ENCODE results near the gene PEX11G. TPM values are rescaled to one million over a fixed set of nuclear protein-coding genes. Genes with fewer than 3 reads are reported as not detected.
A peak's percentile ranks its signal among the peaks of the same experiment; 100 is the strongest.

Gene PEX11G
- total and polyA plus RNA-seq, 7 donors, result 2.3 to 12.3 (median 5.1) TPM; not detected in 1

- WGBS, 2 donors, result 95 to 96% methylated on average over 20 of the region's 20 CpGs
- H3K27ac ChIP-seq, result no peak overlapping the region
- no peak for DNase-seq
- no peaks in the 10 kb centered on the region for H3K27me3 ChIP-seq
- peaks cover 0 to 27% (median 21%) of the 10 kb centered on the region in 4 donors for H3K4me1 ChIP-seq
- peaks cover 13 to 65% (median 23%) of the 10 kb centered on the region in 4 donors for H3K36me3 ChIP-seq
- intact Hi-C loops (cut with DNase I), result loop anchor here (5.0 kb wide), 1 partner anchor 128 kb away; no protein-coding TSS in a partner anchor
- no peak overlapping the region for H3K4me3 ChIP-seq
- H3K9me3 ChIP-seq, result no peaks in the 10 kb centered on the region
- no peak for TF ChIP-seq EP300 (IDR thresholded peaks at IDR 0.05)
- TF ChIP-seq CTCF (IDR thresholded peaks at IDR 0.05), result no peak
- no peak for TF ChIP-seq POLR2AphosphoS5 (IDR thresholded peaks at IDR 0.05)
These were observed 36.3 kb upstream of the PEX11G start for GRCh38 chr19:7524992-7525739.

- no peaks in the 10 kb centered on the region for H3K27me3 ChIP-seq
- no peaks in the 10 kb centered on the region for H3K9me3 ChIP-seq
- DNase-seq, result no peak
- WGBS, 2 donors, result 92 to 95% methylated on average over 5 of the region's 5 CpGs
- H3K4me3 ChIP-seq, result no peak overlapping the region
- peaks cover 19 to 65% (median 26%) of the 10 kb centered on the region in 4 donors for H3K36me3 ChIP-seq
- TF ChIP-seq POLR2AphosphoS5 (IDR thresholded peaks at IDR 0.05) (no peak), EP300 (IDR thresholded peaks at IDR 0.05) (no peak), CTCF (IDR thresholded peaks at IDR 0.05) (no peak), POLR2A (IDR thresholded peaks at IDR 0.05) (no peak)
- peaks cover 0 to 27% (median 21%) of the 10 kb centered on the region in 4 donors for H3K4me1 ChIP-seq
- no peak overlapping the region for H3K27ac ChIP-seq
- intact Hi-C loops (cut with DNase I), result loop anchor here (5.0 kb wide), 1 partner anchor 127 kb away; no protein-coding TSS in a partner anchor
These were observed 35.7 kb upstream of the PEX11G start for GRCh38 chr19:7524523-7524922.

- no peaks in the 10 kb centered on the region for H3K9me3 ChIP-seq
- H3K27ac ChIP-seq, result peak overlapping the region; percentile 58 to 81 (median 76)
- WGBS, 2 donors, result 1 to 12% methylated on average over 23 of the region's 23 CpGs
- H3K27me3 ChIP-seq, result no peaks in the 10 kb centered on the region
- peak; percentile 80 for DNase-seq
- peak overlapping the region; percentile 67 to 96 (median 84) for H3K4me3 ChIP-seq
- intact Hi-C loops (cut with DNase I), result loop anchor here (2.0 to 5.0 kb wide), 2 partner anchors 34 to 126 kb away; partner anchors contain the start of gene PEX11G
- peaks cover 15 to 54% (median 25%) of the 10 kb centered on the region in 4 donors for H3K36me3 ChIP-seq
- no peak for TF ChIP-seq EP300 (IDR thresholded peaks at IDR 0.05)
- no peak for TF ChIP-seq CTCF (IDR thresholded peaks at IDR 0.05)
- TF ChIP-seq POLR2A (IDR thresholded peaks at IDR 0.05), result no peak
- TF ChIP-seq POLR2AphosphoS5 (IDR thresholded peaks at IDR 0.05), result no peak
- peaks cover 0 to 27% (median 21%) of the 10 kb centered on the region in 4 donors for H3K4me1 ChIP-seq
These were observed 34.3 kb upstream of the PEX11G start for GRCh38 chr19:7522923-7523667.

- WGBS, 2 donors, result 1% methylated on average over 65 of the region's 65 CpGs
- TF ChIP-seq POLR2A (IDR thresholded peaks at IDR 0.05), result no peak
- peak in 1 of 4 donors; percentile 66 for TF ChIP-seq EP300 (IDR thresholded peaks at IDR 0.05)
- peak; percentile 72 to 92 (median 82) for TF ChIP-seq POLR2AphosphoS5 (IDR thresholded peaks at IDR 0.05)
- peak within 1 kb of the TSS; percentile 58 to 81 (median 76) for H3K27ac ChIP-seq
- H3K36me3 ChIP-seq, result peaks cover 15 to 46% (median 23%) of the 10 kb centered on the region in 4 donors
- H3K4me3 ChIP-seq, result peak within 1 kb of the TSS; percentile 67 to 96 (median 84)
- H3K9me3 ChIP-seq, result no peaks in the 10 kb centered on the region
- H3K27me3 ChIP-seq, result no peaks in the 10 kb centered on the region
- intact Hi-C loops (cut with DNase I), result loop anchor here (2.0 to 5.0 kb wide), 2 partner anchors 33 to 125 kb away; partner anchors contain the start of gene PEX11G
- H3K4me1 ChIP-seq, result peaks cover 0 to 33% (median 27%) of the 10 kb centered on the region in 4 donors
- peak; percentile 100 for DNase-seq
These were observed 33.5 kb upstream of the PEX11G start, which contains the start of gene MCOLN1 for GRCh38 chr19:7522072-7522922. Gene MCOLN1 (plus strand): TSS chr19:7522624. CDS start chr19:7522751, 127 bp downstream.
